Central memory CD8-positive, alpha-beta T cell (primary cell): ENCODE data around the gene STUB1.

Source experiments
- ATAC-seq: fragments of 150-1000 bp; cut with Tn5 transposase; replicated peaks from 2 replicates; pipeline ENCODE4 v1.10.0; 2022; ENCODE audit warnings: mild to moderate bottlenecking, moderate FRiP score, moderate number of reproducible peaks; ENCODE audit not compliant: poor library complexity, severe bottlenecking; ENCODE audit errors: extremely low read depth
- DNase-seq, 2 donors: peaks; one replicate each; pipeline ENCODE4 v3.0.0; 2021; ENCODE audit warnings: low spot score in 2 of 2
- H3K27ac Mint-ChIP-seq: one replicate; pipeline ENCODE4 v1.8.0; 2022; ENCODE audit warnings: low read depth, mild to moderate bottlenecking, moderate library complexity, mixed read lengths
- H3K27me3 Mint-ChIP-seq: one replicate; pipeline ENCODE4 v1.8.0; 2022; ENCODE audit warnings: mixed read lengths
- H3K36me3 Mint-ChIP-seq: one replicate; pipeline ENCODE4 v1.8.0; 2022; ENCODE audit warnings: mild to moderate bottlenecking, moderate library complexity, mixed read lengths; ENCODE audit not compliant: insufficient read depth
- H3K4me1 Mint-ChIP-seq: one replicate; pipeline ENCODE4 v1.8.0; 2022; ENCODE audit warnings: mixed read lengths
- H3K4me3 Mint-ChIP-seq: one replicate; pipeline ENCODE4 v1.8.0; 2022; ENCODE audit warnings: mild to moderate bottlenecking, moderate library complexity, mixed read lengths
- H3K9me3 Mint-ChIP-seq: one replicate; pipeline ENCODE4 v1.8.0; 2022; ENCODE audit warnings: mixed read lengths

Gene STUB1

DNA sequence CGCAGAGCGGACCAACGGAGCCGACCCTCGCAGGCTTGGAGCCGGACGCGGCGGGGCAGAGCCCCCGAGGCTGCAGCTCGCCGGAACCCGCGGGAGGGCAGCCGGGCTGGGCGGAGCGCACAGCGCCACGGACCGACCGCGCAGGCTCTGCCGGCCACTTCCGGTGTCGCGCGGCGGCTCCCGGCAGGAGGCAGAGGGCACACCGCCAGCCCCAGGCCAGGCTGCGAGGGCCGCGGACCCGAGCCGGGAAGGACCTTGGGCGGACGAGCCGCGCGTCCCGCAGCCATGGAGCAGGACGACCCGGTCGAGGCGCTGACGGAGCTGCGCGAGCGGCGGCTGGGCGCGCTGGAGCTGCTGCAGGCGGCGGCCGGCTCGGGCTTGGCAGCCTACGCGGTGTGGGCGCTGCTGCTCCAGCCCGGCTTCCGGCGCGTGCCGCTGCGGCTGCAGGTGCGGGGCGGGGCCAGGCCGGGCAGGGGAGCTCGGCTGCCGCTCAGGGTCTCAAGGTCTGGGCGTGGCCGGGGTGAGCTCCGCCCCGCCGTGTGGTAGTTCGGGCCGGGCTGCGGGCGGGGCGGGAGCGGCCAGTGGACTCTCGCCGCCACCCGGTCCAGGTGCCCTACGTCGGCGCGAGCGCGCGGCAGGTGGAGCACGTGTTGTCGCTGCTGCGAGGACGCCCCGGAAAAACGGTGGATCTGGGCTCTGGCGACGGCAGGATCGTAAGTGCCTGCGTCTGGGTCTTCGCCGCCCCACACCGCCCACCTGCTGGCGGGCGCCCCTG lies 41.0 kb downstream of the STUB1 start, which contains the start of gene ANTKMT:
TSS of gene ANTKMT (plus strand) at position 157 of the 775 bp plus-strand sequence. CDS start at position 286, 129 bp downstream.
- Mint-ChIP-seq H3K27ac (peak within 1 kb of the TSS; percentile 92), H3K27me3 (no peaks in the 10 kb centered on the region), H3K4me1 (peaks cover 29% of the 10 kb centered on the region), H3K9me3 (no peaks in the 10 kb centered on the region), H3K36me3 (peaks cover 14% of the 10 kb centered on the region), H3K4me3 (peak within 1 kb of the TSS; percentile 82)
- peak; percentile 60 to 68 for DNase-seq
- ATAC-seq: peak; percentile 73

- Mint-ChIP-seq H3K27ac (peak overlapping the region; percentile 92), H3K4me1 (peaks cover 25% of the 10 kb centered on the region), H3K9me3 (no peaks in the 10 kb centered on the region), H3K4me3 (peak overlapping the region; percentile 82), H3K36me3 (peaks cover 17% of the 10 kb centered on the region), H3K27me3 (no peaks in the 10 kb centered on the region)
- no peak for DNase-seq
- peak; percentile 42 for ATAC-seq
Observed at GRCh38 chr16:721765-722540, 41.7 kb downstream of the STUB1 start.

DNA sequence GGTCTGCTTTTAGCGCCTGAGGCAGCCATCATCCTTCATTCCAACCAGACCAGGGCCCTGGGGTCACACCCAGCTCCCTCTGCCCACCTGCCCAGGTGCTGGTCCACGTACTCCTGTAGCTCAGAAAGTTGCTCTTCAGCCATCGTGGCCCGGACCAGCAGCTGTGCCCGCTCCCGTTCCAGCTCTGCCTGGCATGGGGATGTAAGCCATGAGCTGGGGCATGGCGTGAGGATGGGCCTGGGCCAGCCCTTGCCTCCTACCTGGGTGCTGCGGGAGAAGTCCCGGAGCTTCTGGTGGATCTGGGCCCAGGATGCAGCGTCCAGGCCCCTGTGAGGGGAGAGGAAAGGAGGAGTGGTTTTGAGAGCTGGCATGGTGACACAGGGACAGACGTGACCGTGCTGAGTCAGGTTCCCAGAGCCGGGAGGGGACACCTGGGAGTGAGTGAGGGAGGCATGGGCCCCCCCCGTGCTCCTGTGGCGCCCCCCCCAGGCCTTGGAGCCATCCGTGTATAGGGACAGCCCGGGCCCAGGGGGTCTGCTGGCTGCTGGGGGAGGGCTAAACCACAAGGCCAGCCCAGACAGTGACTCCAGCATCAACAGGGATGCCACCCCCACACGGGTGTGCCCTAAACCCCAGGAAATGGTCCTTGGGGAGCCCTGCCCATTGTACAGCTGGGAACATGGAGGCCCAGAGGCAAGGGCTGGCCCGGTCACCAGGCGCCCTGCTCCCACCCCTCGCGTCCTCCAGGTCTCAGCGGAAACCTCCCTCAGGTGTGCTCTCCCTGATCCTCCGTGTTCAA lies 42.8 kb downstream of the STUB1 start:
- no peak overlapping the region for H3K27ac Mint-ChIP-seq
- H3K4me3 Mint-ChIP-seq: peak overlapping the region; percentile 82
- DNase-seq (no peak), ATAC-seq (no peak)
- no peaks in the 10 kb centered on the region for H3K9me3 Mint-ChIP-seq
- H3K27me3 Mint-ChIP-seq: no peaks in the 10 kb centered on the region
- H3K36me3 Mint-ChIP-seq: peaks cover 20% of the 10 kb centered on the region
- peaks cover 25% of the 10 kb centered on the region for H3K4me1 Mint-ChIP-seq

GRCh38 chr16:723695-724094 lies 43.5 kb downstream of the STUB1 start:
- H3K4me1 Mint-ChIP-seq: peaks cover 25% of the 10 kb centered on the region

GRCh38 chr16:724188-725040 lies 44.2 kb downstream of the STUB1 start:
- peaks cover 18% of the 10 kb centered on the region for H3K4me1 Mint-ChIP-seq
- H3K4me3 Mint-ChIP-seq: no peak overlapping the region
- H3K27ac Mint-ChIP-seq: no peak overlapping the region
- H3K36me3 Mint-ChIP-seq: peaks cover 22% of the 10 kb centered on the region
- no peak for DNase-seq
- no peak for ATAC-seq
- H3K9me3 Mint-ChIP-seq: no peaks in the 10 kb centered on the region
- no peaks in the 10 kb centered on the region for H3K27me3 Mint-ChIP-seq

More at GRCh38 chr16:723695-724094, 43.5 kb downstream of the STUB1 start:
- H3K36me3 Mint-ChIP-seq: peaks cover 22% of the 10 kb centered on the region
- ATAC-seq: no peak
- H3K27ac Mint-ChIP-seq: no peak overlapping the region
- DNase-seq: no peak
- no peaks in the 10 kb centered on the region for H3K9me3 Mint-ChIP-seq
- no peaks in the 10 kb centered on the region for H3K27me3 Mint-ChIP-seq
- H3K4me3 Mint-ChIP-seq: peak overlapping the region; percentile 7

GRCh38 chr16:725041-725376 lies 44.8 kb downstream of the STUB1 start:
- Mint-ChIP-seq H3K4me3 (no peak overlapping the region), H3K36me3 (peaks cover 23% of the 10 kb centered on the region), H3K27ac (no peak overlapping the region), H3K27me3 (no peaks in the 10 kb centered on the region), H3K4me1 (peaks cover 12% of the 10 kb centered on the region), H3K9me3 (no peaks in the 10 kb centered on the region)
- ATAC-seq (no peak), DNase-seq (no peak)

DNA sequence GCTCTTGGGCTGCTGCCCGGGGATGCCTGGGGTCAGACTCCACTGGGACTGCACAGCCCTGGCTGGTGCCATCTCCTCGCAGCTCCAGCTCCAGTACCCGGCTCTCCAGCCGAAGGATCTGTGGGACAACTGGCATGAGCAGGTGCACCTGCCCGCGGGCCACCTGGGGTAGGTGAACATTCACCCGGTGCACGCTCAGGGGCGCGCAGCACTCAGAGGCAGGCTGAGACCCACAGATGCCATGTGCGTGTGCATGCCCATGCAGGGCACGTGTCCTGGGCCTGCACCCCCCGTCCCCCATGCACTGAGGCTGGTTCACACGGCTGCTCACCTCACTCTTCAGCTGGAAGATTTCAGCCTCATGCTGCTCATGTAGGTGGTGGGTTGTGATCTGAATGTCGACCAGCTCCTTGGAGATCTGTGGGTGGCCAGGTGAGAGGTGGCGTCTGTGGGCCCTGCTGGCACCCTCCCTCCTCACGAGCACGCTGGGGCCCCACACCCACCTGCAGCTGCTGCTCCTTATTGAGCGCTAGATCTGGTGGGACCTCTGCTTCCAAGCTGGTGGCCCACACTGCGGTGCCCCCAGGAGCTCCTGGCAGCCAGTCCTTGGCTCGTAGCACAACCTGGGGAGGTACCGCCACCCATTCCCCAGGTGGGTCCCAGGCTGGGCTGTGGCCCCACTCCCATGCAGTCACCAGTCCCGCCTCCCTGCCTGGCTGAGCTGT lies 45.4 kb downstream of the STUB1 start:
- H3K4me1 Mint-ChIP-seq: peaks cover 5% of the 10 kb centered on the region
- peaks cover 19% of the 10 kb centered on the region for H3K36me3 Mint-ChIP-seq
- no peak overlapping the region for H3K27ac Mint-ChIP-seq
- H3K9me3 Mint-ChIP-seq: no peaks in the 10 kb centered on the region
- peak overlapping the region; percentile 32 for H3K4me3 Mint-ChIP-seq
- ATAC-seq (no peak), DNase-seq (no peak)
- H3K27me3 Mint-ChIP-seq: no peaks in the 10 kb centered on the region

- Mint-ChIP-seq H3K27me3 (no peaks in the 10 kb centered on the region), H3K4me3 (peak overlapping the region; percentile 74), H3K9me3 (no peaks in the 10 kb centered on the region), H3K36me3 (peaks cover 18% of the 10 kb centered on the region), H3K27ac (no peak overlapping the region), H3K4me1 (peaks cover 5% of the 10 kb centered on the region)
- no peak for ATAC-seq
- no peak for DNase-seq
Observed at GRCh38 chr16:726188-726437, 45.9 kb downstream of the STUB1 start.

DNA sequence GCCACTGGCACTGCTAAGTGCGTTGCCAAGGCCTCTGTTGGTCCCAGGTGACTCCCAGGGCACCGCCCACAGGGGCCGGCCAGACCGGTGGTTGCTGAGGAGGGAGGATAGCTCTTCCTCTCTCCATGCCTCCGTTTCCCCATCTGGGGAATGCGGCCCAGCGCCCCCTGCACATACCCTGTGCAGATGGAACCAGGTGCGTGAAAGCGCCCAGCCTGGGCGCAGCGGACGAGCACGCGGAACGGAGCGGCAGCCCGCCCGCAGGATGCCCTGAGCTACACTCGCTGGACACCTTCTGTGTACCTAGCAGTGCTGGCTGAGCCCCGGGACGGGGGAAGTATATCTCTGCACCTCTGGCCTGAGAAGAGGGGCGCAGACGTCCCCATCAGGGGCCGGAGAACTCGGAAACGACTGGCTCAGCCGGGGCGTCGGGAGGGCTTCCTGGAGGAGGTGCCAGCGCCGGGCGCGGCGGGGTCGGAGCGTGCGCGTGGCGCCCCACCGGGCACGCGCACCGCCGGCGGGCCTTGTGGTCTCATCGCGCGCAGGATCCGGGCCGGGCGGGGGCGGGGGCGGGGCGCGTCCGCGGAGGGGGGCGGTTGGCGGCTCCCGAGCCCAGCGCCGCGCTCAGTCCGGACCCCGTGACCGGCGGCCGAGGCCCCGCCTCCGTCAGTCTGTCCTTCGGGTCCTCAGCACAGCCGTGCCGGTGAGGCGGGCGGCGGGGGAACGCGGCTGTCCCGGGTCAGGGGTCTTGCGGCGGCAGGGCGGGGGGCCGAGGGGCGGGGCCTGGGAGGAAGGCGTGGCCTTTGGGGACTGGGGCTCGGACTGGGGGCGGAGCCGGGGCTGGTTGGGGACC lies 46.5 kb downstream of the STUB1 start, which contains the start of the genes CCDC78 and HAGHL:
TSS of gene CCDC78 (minus strand) at position 6 of the 853 bp plus-strand sequence. CDS start 76 bp downstream, outside the sequence.
TSS of gene HAGHL (plus strand) at position 669 of the 853 bp plus-strand sequence. CDS start 404 bp downstream, outside the sequence.
- Mint-ChIP-seq H3K27me3 (no peaks in the 10 kb centered on the region), H3K4me3 (peak within 1 kb of the TSS; percentile 74), H3K4me1 (peaks cover 5% of the 10 kb centered on the region), H3K36me3 (peaks cover 18% of the 10 kb centered on the region), H3K27ac (no peak within 1 kb of the TSS), H3K9me3 (no peaks in the 10 kb centered on the region)
- ATAC-seq: peak; percentile 10
- DNase-seq: no peak

- peak; percentile 48 for ATAC-seq
- DNase-seq: no peak
Observed at GRCh38 chr16:727291-727977, 47.2 kb downstream of the STUB1 start.

More at GRCh38 chr16:727291-727977, 47.2 kb downstream of the STUB1 start:
- Mint-ChIP-seq H3K36me3 (peaks cover 18% of the 10 kb centered on the region), H3K4me3 (peak overlapping the region; percentile 56), H3K27ac (no peak overlapping the region), H3K27me3 (no peaks in the 10 kb centered on the region), H3K9me3 (no peaks in the 10 kb centered on the region), H3K4me1 (no peaks in the 10 kb centered on the region)
